Posterior vena cava (tissue), 2 donors: ENCODE results near the gene KDM2B. TPM values are rescaled to one million over a fixed set of nuclear protein-coding genes. Genes with fewer than 3 reads are reported as not detected.

Experiments
- DNase-seq: peaks from one replicate; pipeline ENCODE4 v3.0.0-alpha.2; 2020; ENCODE audit warnings: low spot score
- intact Hi-C, 2 donors: fragments of 100-400 bp; cut with DNase I; formaldehyde crosslinking; loops; one replicate each; pipeline versions ENCODE4 v1.14.1 to v1.14.2; 2022 to 2023
- microRNA-seq, 2 donors: library from miRNA; unstranded; fragments of <30 nt; microRNA quantifications; one replicate each; pipeline ENCODE4 v1.2.0, GENCODE V29; 2020 to 2021; ENCODE audit warnings: borderline microRNAs expressed in 2 of 2
- total RNA-seq, 2 donors: library from RNA; stranded (reverse); fragmentation: NEBNext Ultra II Directional; extraction: Animal tissue kit (Norgen Biotek cat#: 25700); gene quantifications; one replicate each; pipeline ENCODE4 v1.2.1, GENCODE V29; 2021
- donor health status: DM: yes; HTN: yes; CAD: no.
- donor health status: DM: yes; HTN: yes; CAD: no.

KDM2B gene
- total RNA-seq, 2 donors from 2014 or later, result 14.6 to 15.6 TPM

DNA sequence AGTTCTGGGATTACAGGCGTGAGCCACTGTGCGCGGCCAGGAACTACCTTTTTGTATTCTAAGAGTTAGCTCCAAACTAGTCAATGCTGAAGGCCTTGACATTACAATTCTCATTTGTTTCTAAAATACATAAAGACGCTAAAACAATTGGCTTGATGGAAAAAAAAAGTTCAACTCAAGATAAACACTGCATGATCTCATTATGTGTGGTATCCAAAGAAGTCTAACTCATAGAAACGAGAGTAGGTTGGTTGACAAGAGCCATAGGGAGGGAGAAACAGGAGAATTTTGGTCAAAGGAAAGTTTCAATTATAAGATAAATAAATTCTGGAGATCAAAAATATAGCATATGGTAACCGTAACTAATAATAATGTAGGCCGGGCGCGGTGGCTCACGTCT is 200.9 kb downstream of the KDM2B start:
- no peak for DNase-seq
- intact Hi-C loops, result no loop called here

Small RNA genes within 50 kb of the gene (microRNA-seq; reads per million reads assigned to microRNA genes)
- 0 reads per million in 2 donors for gene MIR7107

Other genes starting within 250 kb of the KDM2B start
- gene ANAPC5, start 228.6 kb downstream of the KDM2B start, total RNA-seq, result 10 to 100 TPM; 80.6 to 83.9 TPM
- 10 to 100 TPM; 24.4 to 27.3 TPM for gene RNF34, start 180.9 kb downstream of the KDM2B start, total RNA-seq
- gene ORAI1, start 45.5 kb upstream of the KDM2B start, total RNA-seq, result 10 to 100 TPM; 10.5 to 13.1 TPM
- gene MORN3, start 88.6 kb upstream of the KDM2B start, total RNA-seq, result under 1 TPM; 0.19 to 0.32 TPM
- gene TMEM120B, start 131.7 kb upstream of the KDM2B start, total RNA-seq, result 10 to 100 TPM in 1 of 2 donors, 1 to 10 TPM in 1; 7.9 to 11.0 TPM
- 10 to 100 TPM in 1 of 2 donors, 1 to 10 TPM in 1; 5.3 to 10.4 TPM for gene RHOF, start 212.7 kb upstream of the KDM2B start, total RNA-seq
- gene SETD1B, start 223.0 kb upstream of the KDM2B start, total RNA-seq, result 10 to 100 TPM; 20.2 to 20.9 TPM